Neural cell (in vitro differentiated cells): ENCODE data around the gene ATG3.

Experiments
- EP300 ChIP-seq: fragments of 450-650 bp; conservative IDR thresholded peaks from 2 replicates; pipeline ENCODE4 v1.6.1; 2014; ENCODE audit warnings: antibody characterized with exemption, mild to moderate bottlenecking, moderate library complexity; ENCODE audit not compliant: poor library complexity, severe bottlenecking
- SMC3 ChIP-seq: fragments of 450-650 bp; conservative IDR thresholded peaks from 2 replicates; pipeline ENCODE4 v1.6.1; 2014; ENCODE audit warnings: antibody characterized with exemption, mild to moderate bottlenecking, moderate library complexity; ENCODE audit not compliant: poor library complexity

DNA sequence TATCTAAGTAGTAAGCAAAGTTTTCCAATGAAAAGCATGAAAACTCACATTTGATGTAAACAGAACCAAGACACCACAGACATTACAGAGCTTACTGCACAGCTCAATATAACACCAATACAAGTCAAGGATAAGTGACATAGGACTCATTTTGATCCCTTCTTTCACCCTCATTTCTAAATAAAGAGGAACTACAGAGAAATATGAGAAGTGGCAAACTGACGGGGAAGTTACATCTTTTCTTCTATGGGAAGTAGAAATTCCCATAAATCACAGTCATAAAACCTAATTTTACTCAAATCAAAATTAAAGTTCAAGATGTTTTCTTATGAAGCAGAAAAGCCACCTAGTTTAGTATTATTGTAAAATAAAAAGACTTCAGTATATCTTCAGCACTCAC lies 3.8 kb downstream of the ATG3 start:
- no peak for TF ChIP-seq EP300
- TF ChIP-seq SMC3: no peak
